Lung (tissue), 12 donors: ENCODE measurements around the gene SLC25A39. TPM values are rescaled to one million over a fixed set of nuclear protein-coding genes. Genes with fewer than 3 reads are reported as not detected.
"Not testable (repeated sequence)": the region's sequence is repeated elsewhere in the genome, so short reads cannot be mapped to it uniquely, and the experiment has no call there.

ENCODE experiments used
- ATAC-seq: fragments of 200-7000 bp; cut with Tn5 transposase; one replicate; pipeline ENCODE4 v1.9.1; 2020; ENCODE audit warnings: moderate number of reproducible peaks; ENCODE audit not compliant: insufficient read depth, low FRiP score
- DNase-seq, 3 donors: peaks; one replicate each; pipeline ENCODE4 v3.0.0-alpha.2; 2013 to 2017
- H3K27ac ChIP-seq, 2 donors: one replicate each; pipeline ENCODE4 v1.5.1; 2013; ENCODE audit warnings: mild to moderate bottlenecking in 2 of 2, moderate library complexity in 2 of 2, control low read depth in 1 of 2, inconsistent platforms in 1 of 2, low read depth in 1 of 2, low read length in 1 of 2
- H3K27me3 ChIP-seq, 3 donors: one replicate each; pipeline ENCODE4 v1.5.1; 2013; ENCODE audit warnings: low read length in 2 of 3; ENCODE audit not compliant: control insufficient read depth in 3 of 3, insufficient read depth in 3 of 3
- H3K36me3 ChIP-seq, 4 donors: one replicate each; pipeline ENCODE4 v1.5.1; 2013; ENCODE audit warnings: low read length in 4 of 4, mild to moderate bottlenecking in 1 of 4, moderate library complexity in 1 of 4; ENCODE audit not compliant: control insufficient read depth in 4 of 4, insufficient read depth in 4 of 4
- H3K4me1 ChIP-seq, 5 donors: one replicate each; pipeline ENCODE4 v1.5.1; 2013; ENCODE audit warnings: low read length in 5 of 5, mild to moderate bottlenecking in 2 of 5, moderate library complexity in 1 of 5; ENCODE audit not compliant: control insufficient read depth in 5 of 5, insufficient read depth in 5 of 5
- H3K4me3 ChIP-seq: one replicate; pipeline ENCODE4 v1.5.1; 2013; ENCODE audit warnings: mild to moderate bottlenecking, control low read depth, moderate library complexity
- H3K9ac ChIP-seq, 2 donors: one replicate each; pipeline ENCODE4 v1.5.1; 2013; ENCODE audit warnings: low read length in 2 of 2, control low read depth in 1 of 2; ENCODE audit not compliant: insufficient read depth in 1 of 2
- H3K9me3 ChIP-seq, 4 donors: one replicate each; pipeline ENCODE4 v1.5.1; 2013; ENCODE audit warnings: low read length in 3 of 4, mild to moderate bottlenecking in 1 of 4, moderate library complexity in 1 of 4; ENCODE audit not compliant: control insufficient read depth in 4 of 4, insufficient read depth in 3 of 4
- CTCF ChIP-seq: IDR thresholded peaks from 2 replicates; pipeline ENCODE4 v1.5.1; 2012; ENCODE audit warnings: mild to moderate bottlenecking; ENCODE audit errors: control extremely low read depth, extremely low read depth
- WGBS, 2 donors: extraction: QIAGEN DNeasy Blood & Tissue Kit; methylation state at CpG; one replicate each; pipeline ENCODE4 v1.1.7; 2013; 5-methylcytosine and 5-hydroxymethylcytosine counted together
- polyA plus RNA-seq, 2 donors: library from polyadenylated mRNA; stranded (reverse); fragments of 200-250 nt; gene quantifications; one replicate each; pipeline ENCODE4 v1.2.1, GENCODE V29; 2013
- total RNA-seq, 2 donors: library from RNA; depleted of rRNA in 1 of 2; stranded (reverse); fragments of >200 nt in 1 of 2; gene quantifications; one replicate each; pipeline ENCODE4 v1.2.1, GENCODE V29; 2014 to 2021
- donor health status: control.
- donor health status: control.
- donor health status: Bipolar disorder and iron deficiency.
- donor health status: healthy.
- donor health status: DM: yes; HTN: yes; CAD: no.

Gene SLC25A39
- total and polyA plus RNA-seq, 4 donors: 66.4 to 134 (median 117) TPM

- H3K4me3 ChIP-seq: no peak overlapping the region
- H3K4me1 ChIP-seq: peaks cover 0 to 7% (median 0%) of the 10 kb centered on the region in 5 donors
- H3K9me3 ChIP-seq: no peaks in the 10 kb centered on the region
- TF ChIP-seq CTCF: peak; percentile 71
- no peak overlapping the region for H3K9ac ChIP-seq
- H3K27me3 ChIP-seq: no peaks in the 10 kb centered on the region
- ATAC-seq (no peak), DNase-seq (peak; percentile 67 to 80 (median 78))
- WGBS, 2 donors: 4% methylated on average over 7 of the region's 7 CpGs
- H3K36me3 ChIP-seq: no peaks in the 10 kb centered on the region
- H3K27ac ChIP-seq: no peak overlapping the region
Observed at GRCh38 chr17:44331249-44331760, 6.7 kb upstream of the SLC25A39 start.

GRCh38 chr17:44330263-44330662 lies 5.6 kb upstream of the SLC25A39 start:
- H3K4me1 ChIP-seq, H3K9me3 ChIP-seq, H3K9ac ChIP-seq, H3K27me3 ChIP-seq, H3K27ac ChIP-seq, H3K36me3 ChIP-seq, H3K4me3 ChIP-seq, ATAC-seq, DNase-seq: not testable (repeated sequence)
- WGBS, 2 donors: 82 to 99% methylated on average over 5 of the region's 5 CpGs

- H3K27ac ChIP-seq, H3K4me3 ChIP-seq, H3K9ac ChIP-seq, H3K27me3 ChIP-seq, H3K4me1 ChIP-seq, ATAC-seq, H3K36me3 ChIP-seq, H3K9me3 ChIP-seq, DNase-seq: not testable (repeated sequence)
- WGBS, 2 donors: 87 to 91% methylated on average over 7 of the region's 7 CpGs
Observed at GRCh38 chr17:44329516-44329915, 4.9 kb upstream of the SLC25A39 start.

GRCh38 chr17:44327715-44328449 lies 3.3 kb upstream of the SLC25A39 start:
- no peaks in the 10 kb centered on the region for H3K9me3 ChIP-seq
- H3K36me3 ChIP-seq: no peaks in the 10 kb centered on the region
- DNase-seq (no peak), ATAC-seq (no peak)
- no peak overlapping the region for H3K27ac ChIP-seq
- H3K4me3 ChIP-seq: no peak overlapping the region
- TF ChIP-seq CTCF: no peak
- WGBS, 2 donors: 79 to 82% methylated on average over 7 of the region's 7 CpGs
- H3K4me1 ChIP-seq: peaks cover 0 to 12% (median 3%) of the 10 kb centered on the region in 5 donors
- no peak overlapping the region for H3K9ac ChIP-seq
- H3K27me3 ChIP-seq: no peaks in the 10 kb centered on the region
